Measurements from ENCODE around the gene FAM53B.

FAM53B gene

GRCh38 chr10:124655191-124656112 lies 88.7 kb downstream of the FAM53B start:
- DNase-seq (ENCODE audit: low read depth) = no peak
- H3K4me3 ChIP-seq (ENCODE audit: low read length) = no peak overlapping the region
- no peak for TF ChIP-seq CTCF (conservative IDR thresholded peaks at IDR 0.05; ENCODE audit: low read length)

GRCh38 chr10:124654686-124655085 lies 89.5 kb downstream of the FAM53B start:
- DNase-seq (ENCODE audit: low read depth) = no peak

GRCh38 chr10:124653811-124654651 lies 90.1 kb downstream of the FAM53B start:
- no peak for TF ChIP-seq CTCF (conservative IDR thresholded peaks at IDR 0.05; ENCODE audit: low read length)
- no peak overlapping the region for H3K4me3 ChIP-seq (ENCODE audit: low read length)
- DNase-seq (ENCODE audit: low read depth) = no peak

More at GRCh38 chr10:124654686-124655085, 89.5 kb downstream of the FAM53B start:
- H3K4me3 ChIP-seq (ENCODE audit: low read length) = no peak overlapping the region
- no peak for TF ChIP-seq CTCF (conservative IDR thresholded peaks at IDR 0.05; ENCODE audit: low read length)

- no peak for TF ChIP-seq CTCF (conservative IDR thresholded peaks at IDR 0.05; ENCODE audit: low read length)
- DNase-seq (ENCODE audit: low read depth) = no peak
- H3K4me3 ChIP-seq (ENCODE audit: low read length) = no peak overlapping the region
These were observed 90.9 kb downstream of the FAM53B start for GRCh38 chr10:124653311-124653710.

GRCh38 chr10:124652701-124653100 lies 91.5 kb downstream of the FAM53B start:
- no peak for DNase-seq (ENCODE audit: low read depth)
- H3K4me3 ChIP-seq (ENCODE audit: low read length) = no peak overlapping the region
- TF ChIP-seq CTCF (conservative IDR thresholded peaks at IDR 0.05; ENCODE audit: low read length) = no peak

- H3K4me3 ChIP-seq (ENCODE audit: low read length) = no peak overlapping the region
- no peak for TF ChIP-seq CTCF (conservative IDR thresholded peaks at IDR 0.05; ENCODE audit: low read length)
- no peak for DNase-seq (ENCODE audit: low read depth)
These were observed 92.0 kb downstream of the FAM53B start for GRCh38 chr10:124652200-124652599.
